GM18526 (cell line): ENCODE data around the gene ITSN1.

Experiments
- POLR2A ChIP-seq: IDR thresholded peaks from 3 replicates; pipeline ENCODE4 v1.6.1; 2011; ENCODE audit not compliant: insufficient read length; ENCODE audit errors: extremely low read depth

ITSN1 gene

GRCh38 chr21:33800753-33801423, 158.6 kb downstream of the ITSN1 start:
- TF ChIP-seq POLR2A: no peak

GRCh38 chr21:33801424-33802405, 159.4 kb downstream of the ITSN1 start:
- TF ChIP-seq POLR2A: no peak

- TF ChIP-seq POLR2A: no peak
Measured at GRCh38 chr21:33802481-33802880, 160.2 kb downstream of the ITSN1 start.

- no peak for TF ChIP-seq POLR2A
Measured at GRCh38 chr21:33808715-33809367, 166.5 kb downstream of the ITSN1 start.

- TF ChIP-seq POLR2A: no peak
Measured at GRCh38 chr21:33810766-33811165, 168.5 kb downstream of the ITSN1 start.

GRCh38 chr21:33811167-33812010, 169.1 kb downstream of the ITSN1 start:
- TF ChIP-seq POLR2A: no peak

- no peak for TF ChIP-seq POLR2A
Measured at GRCh38 chr21:33813832-33814365, 171.6 kb downstream of the ITSN1 start.

- no peak for TF ChIP-seq POLR2A
Measured at GRCh38 chr21:33815143-33815707, 172.9 kb downstream of the ITSN1 start.

- TF ChIP-seq POLR2A: no peak
Measured at GRCh38 chr21:33816174-33816573, 173.9 kb downstream of the ITSN1 start.

GRCh38 chr21:33817138-33817537, 174.8 kb downstream of the ITSN1 start:
- TF ChIP-seq POLR2A: no peak

- no peak for TF ChIP-seq POLR2A
Measured at GRCh38 chr21:33817663-33818451, 175.6 kb downstream of the ITSN1 start.

- TF ChIP-seq POLR2A: no peak
Measured at GRCh38 chr21:33820230-33820770, 178.0 kb downstream of the ITSN1 start.

- TF ChIP-seq POLR2A: no peak
Measured at GRCh38 chr21:33820798-33821197, 178.5 kb downstream of the ITSN1 start.
